Karpas-422 (cell line): ENCODE measurements around the gene HAPLN3. TPM values are rescaled to one million over a fixed set of nuclear protein-coding genes. Genes with fewer than 3 reads are reported as not detected.

Experiments used
- DNase-seq: peaks from one replicate; pipeline ENCODE4 v3.0.0-alpha.2; 2015
- H2AFZ ChIP-seq: fragments of 200-600 bp; sonication (generic); 2 replicates; pipeline ENCODE4 v1.6.1; 2014; ENCODE audit warnings: antibody characterized with exemption, low read length, mixed read lengths
- H3K27ac ChIP-seq: fragments of 200-600 bp; sonication (generic); 2 replicates; pipeline ENCODE4 v1.5.1; 2014; ENCODE audit warnings: mild to moderate bottlenecking, low read length, moderate library complexity
- H3K27me3 ChIP-seq: fragments of 200-600 bp; sonication (generic); 2 replicates; pipeline ENCODE4 v1.6.1; 2014; ENCODE audit warnings: low read length, mixed read lengths
- H3K36me3 ChIP-seq: fragments of 200-600 bp; sonication (generic); 2 replicates; pipeline ENCODE4 v1.6.1; 2014; ENCODE audit warnings: low read length, mixed read lengths; ENCODE audit not compliant: insufficient read depth
- H3K4me1 ChIP-seq: fragments of 200-600 bp; sonication (generic); 2 replicates; pipeline ENCODE4 v1.6.1; 2014; ENCODE audit warnings: mild to moderate bottlenecking, low read length, mixed read lengths
- H3K4me2 ChIP-seq: fragments of 200-600 bp; sonication (generic); 2 replicates; pipeline ENCODE4 v1.6.1; 2014; ENCODE audit warnings: low read length, low read depth, mild to moderate bottlenecking; ENCODE audit not compliant: poor library complexity, severe bottlenecking
- H3K4me3 ChIP-seq: fragments of 200-600 bp; sonication (generic); 2 replicates; pipeline ENCODE4 v1.5.1; 2014; ENCODE audit warnings: mild to moderate bottlenecking, antibody characterized with exemption, low read length, mixed read lengths
- H3K79me2 ChIP-seq: fragments of 200-600 bp; sonication (generic); 2 replicates; pipeline ENCODE4 v1.6.1; 2014; ENCODE audit warnings: mild to moderate bottlenecking, low read length, mixed read lengths
- H3K9ac ChIP-seq: fragments of 200-600 bp; sonication (generic); 2 replicates; pipeline ENCODE4 v1.6.0; 2014; ENCODE audit warnings: low read length
- H3K9me2 ChIP-seq: fragments of 200-600 bp; sonication (generic), shearing (Covaris generic); replicated peaks from 2 replicates; pipeline ENCODE4 v1.6.0; 2014; ENCODE audit warnings: mild to moderate bottlenecking, low read length, moderate library complexity; ENCODE audit not compliant: insufficient read depth
- H3K9me3 ChIP-seq: fragments of 300-700, 200-600 bp; sonication (generic); 2 replicates; pipeline ENCODE4 v1.6.1; 2014; ENCODE audit warnings: low read length, mixed read lengths
- H4K20me1 ChIP-seq: fragments of 200-600 bp; sonication (generic); 2 replicates; pipeline ENCODE4 v1.6.1; 2014; ENCODE audit warnings: mild to moderate bottlenecking, antibody characterized with exemption, low read length, low read depth; ENCODE audit not compliant: insufficient read depth
- total RNA-seq: library from RNA; depleted of rRNA; stranded (reverse); fragments of >200 nt; shearing (Covaris generic); gene quantifications from 2 replicates; pipeline ENCODE4 v1.2.3, GENCODE V29; 2014; ENCODE audit warnings: low replicate concordance

The HAPLN3 gene
- total RNA-seq, 1 experiment from 2014 or later, result not detected

GRCh38 chr15:88915354-88915753 is 20.0 kb upstream of the HAPLN3 start:
- Histone ChIP-seq H3K27me3 (no peaks in the 10 kb centered on the region), H3K4me2 (no peak overlapping the region), H3K9me3 (no peaks in the 10 kb centered on the region), H2AFZ (no peak overlapping the region), H3K27ac (no peak overlapping the region), H4K20me1 (no peaks in the 10 kb centered on the region), H3K36me3 (no peaks in the 10 kb centered on the region), H3K4me3 (no peak overlapping the region), H3K9ac (no peak overlapping the region), H3K4me1 (peaks cover 13% of the 10 kb centered on the region), H3K9me2 (no peaks in the 10 kb centered on the region), H3K79me2 (no peaks in the 10 kb centered on the region)
- DNase-seq, result no peak

GRCh38 chr15:88913850-88914169 is 18.5 kb upstream of the HAPLN3 start:
- no peak overlapping the region for H2AFZ ChIP-seq
- H3K79me2 ChIP-seq, result no peaks in the 10 kb centered on the region
- no peaks in the 10 kb centered on the region for H4K20me1 ChIP-seq
- no peak overlapping the region for H3K9ac ChIP-seq
- H3K9me2 ChIP-seq, result no peaks in the 10 kb centered on the region
- H3K27me3 ChIP-seq, result no peaks in the 10 kb centered on the region
- peak overlapping the region; percentile 85 for H3K4me2 ChIP-seq
- no peak for DNase-seq
- 0 out of 2 replicates have a peak overlapping the region, but pooled peaks have one; percentile 69 for H3K4me3 ChIP-seq
- H3K4me1 ChIP-seq, result peaks cover 13% of the 10 kb centered on the region
- no peaks in the 10 kb centered on the region for H3K9me3 ChIP-seq
- no peak overlapping the region for H3K27ac ChIP-seq
- H3K36me3 ChIP-seq, result no peaks in the 10 kb centered on the region

GRCh38 chr15:88913017-88913849 is 17.9 kb upstream of the HAPLN3 start, which contains the start of gene MFGE8:
TSS of gene MFGE8 (minus strand) at chr15:88913379. CDS start at chr15:88913319, 60 bp downstream.
- H3K4me1 ChIP-seq, result peaks cover 13% of the 10 kb centered on the region
- no peaks in the 10 kb centered on the region for H3K9me3 ChIP-seq
- H2AFZ ChIP-seq, result peak within 1 kb of the TSS; percentile 89
- no peak within 1 kb of the TSS for H3K27ac ChIP-seq
- H3K9ac ChIP-seq, result peak within 1 kb of the TSS; percentile 51
- DNase-seq, result peak; percentile 47
- no peaks in the 10 kb centered on the region for H3K79me2 ChIP-seq
- no peaks in the 10 kb centered on the region for H3K36me3 ChIP-seq
- H3K27me3 ChIP-seq, result no peaks in the 10 kb centered on the region
- H3K4me3 ChIP-seq, result peak within 1 kb of the TSS; percentile 69
- H4K20me1 ChIP-seq, result no peaks in the 10 kb centered on the region
- H3K4me2 ChIP-seq, result peak within 1 kb of the TSS; percentile 85
- H3K9me2 ChIP-seq, result no peaks in the 10 kb centered on the region

GRCh38 chr15:88912500-88912921 is 17.2 kb upstream of the HAPLN3 start:
- Histone ChIP-seq H3K9me3 (no peaks in the 10 kb centered on the region), H3K9ac (peak overlapping the region; percentile 51; the same call in 1 of the 2 replicates), H3K4me3 (peak overlapping the region; percentile 69), H3K4me1 (peaks cover 13% of the 10 kb centered on the region), H3K27ac (no peak overlapping the region), H2AFZ (peak overlapping the region; percentile 89; the same call in 1 of the 2 replicates), H4K20me1 (no peaks in the 10 kb centered on the region), H3K36me3 (no peaks in the 10 kb centered on the region), H3K9me2 (no peaks in the 10 kb centered on the region), H3K4me2 (peak overlapping the region; percentile 85), H3K79me2 (no peaks in the 10 kb centered on the region), H3K27me3 (no peaks in the 10 kb centered on the region)
- no peak for DNase-seq

- no peaks in the 10 kb centered on the region for H3K79me2 ChIP-seq
- H3K4me1 ChIP-seq, result peaks cover 13% of the 10 kb centered on the region
- no peak overlapping the region for H3K4me2 ChIP-seq
- no peak overlapping the region for H3K27ac ChIP-seq
- H3K9me3 ChIP-seq, result no peaks in the 10 kb centered on the region
- H3K27me3 ChIP-seq, result no peaks in the 10 kb centered on the region
- DNase-seq, result no peak
- no peaks in the 10 kb centered on the region for H3K9me2 ChIP-seq
- H4K20me1 ChIP-seq, result no peaks in the 10 kb centered on the region
- no peak overlapping the region for H3K4me3 ChIP-seq
- no peaks in the 10 kb centered on the region for H3K36me3 ChIP-seq
- H2AFZ ChIP-seq, result no peak overlapping the region
- H3K9ac ChIP-seq, result no peak overlapping the region
Measured at GRCh38 chr15:88911766-88912118, 16.4 kb upstream of the HAPLN3 start.

GRCh38 chr15:88909956-88910831 is 14.8 kb upstream of the HAPLN3 start:
- H3K9me3 ChIP-seq, result no peaks in the 10 kb centered on the region
- no peak overlapping the region for H3K4me2 ChIP-seq
- no peaks in the 10 kb centered on the region for H3K79me2 ChIP-seq
- no peaks in the 10 kb centered on the region for H3K9me2 ChIP-seq
- H3K4me3 ChIP-seq, result no peak overlapping the region
- no peak overlapping the region for H2AFZ ChIP-seq
- H3K27me3 ChIP-seq, result no peaks in the 10 kb centered on the region
- H3K9ac ChIP-seq, result no peak overlapping the region
- H4K20me1 ChIP-seq, result no peaks in the 10 kb centered on the region
- H3K4me1 ChIP-seq, result peaks cover 13% of the 10 kb centered on the region
- H3K27ac ChIP-seq, result no peak overlapping the region
- no peak for DNase-seq
- no peaks in the 10 kb centered on the region for H3K36me3 ChIP-seq

- no peak for DNase-seq
- Histone ChIP-seq H3K4me3 (no peak overlapping the region), H4K20me1 (no peaks in the 10 kb centered on the region), H3K4me1 (peaks cover 13% of the 10 kb centered on the region), H3K9me2 (no peaks in the 10 kb centered on the region), H3K27me3 (no peaks in the 10 kb centered on the region), H3K36me3 (no peaks in the 10 kb centered on the region), H2AFZ (no peak overlapping the region), H3K9ac (no peak overlapping the region), H3K27ac (no peak overlapping the region), H3K9me3 (no peaks in the 10 kb centered on the region), H3K79me2 (no peaks in the 10 kb centered on the region), H3K4me2 (no peak overlapping the region)
Measured at GRCh38 chr15:88908697-88909621, 13.6 kb upstream of the HAPLN3 start.
